Endothelial cell of hepatic sinusoid (primary cell): Measurements from ENCODE around the gene RNF25.

ENCODE experiments used
- in situ Hi-C: cut with HindIII; loops from 2 replicates; pipeline ENCODE4 v1.10.0; 2017; ENCODE audit warnings: low sequenced_read_pairs

RNF25 gene

DNA sequence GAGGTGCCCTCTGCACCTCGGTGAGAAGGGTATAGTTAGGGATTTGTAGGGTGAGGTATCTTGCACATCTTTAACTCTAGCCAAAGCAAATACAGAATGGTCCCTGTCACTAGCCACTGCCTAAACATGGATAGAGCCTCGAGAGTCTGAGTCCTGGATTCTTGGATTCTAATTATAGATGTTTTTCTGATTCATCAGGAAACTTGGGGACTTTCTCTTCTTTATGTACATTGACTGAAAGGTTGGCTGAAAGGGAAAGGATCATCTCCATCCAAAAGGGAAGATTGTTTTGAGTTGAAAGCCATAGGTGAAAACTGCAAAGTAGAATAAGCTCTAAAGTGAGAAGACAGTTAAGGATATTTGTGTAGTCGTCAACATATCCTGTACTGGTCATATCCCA is 8.3 kb upstream of the RNF25 start:
- in situ Hi-C loops: no loop called here

DNA sequence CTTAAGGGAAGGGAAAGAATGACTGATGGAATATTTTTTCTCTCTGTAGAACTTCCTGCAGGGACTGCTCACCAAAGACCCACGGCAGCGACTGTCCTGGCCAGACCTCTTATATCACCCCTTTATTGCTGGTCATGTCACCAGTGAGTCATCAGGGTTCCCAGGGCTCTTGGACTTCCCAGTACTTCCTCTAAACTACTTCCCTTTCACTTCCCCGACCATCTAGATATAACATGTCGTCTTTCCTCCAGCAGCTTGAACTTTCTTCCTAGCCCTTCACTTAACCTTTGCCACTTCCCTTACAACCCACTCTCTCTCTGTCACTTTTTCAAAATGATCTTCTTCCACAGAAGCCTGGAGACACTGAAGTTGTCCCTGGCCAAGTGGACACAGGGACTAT is 7.3 kb upstream of the RNF25 start:
- in situ Hi-C loops: no loop called here

DNA sequence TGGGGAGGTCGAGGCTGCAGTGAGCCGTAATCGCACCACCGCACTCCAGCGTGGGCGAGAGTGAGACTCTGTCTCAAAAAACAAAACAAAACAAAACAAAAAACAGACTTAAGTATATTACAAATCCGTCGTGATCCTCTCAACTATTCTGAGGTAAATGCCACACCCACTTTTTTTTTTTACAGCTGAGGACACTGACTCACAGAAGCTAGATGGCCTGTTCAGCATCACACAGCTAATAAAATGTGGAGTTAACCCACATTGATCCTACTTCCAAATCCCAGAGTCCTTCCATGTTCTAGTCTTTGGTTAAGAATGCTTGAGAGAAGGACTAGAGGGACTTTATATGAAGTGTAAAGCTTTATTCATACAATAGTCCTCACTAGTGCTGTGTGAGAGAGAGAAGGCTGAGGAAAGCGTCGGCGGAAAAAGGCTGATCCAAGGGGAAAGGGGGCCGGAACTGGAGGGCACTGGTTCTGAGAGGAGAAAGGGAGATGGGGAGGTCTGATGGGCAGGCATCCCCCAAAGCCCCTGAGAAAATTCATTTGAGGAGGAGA is 627 bp downstream of the RNF25 start:
- in situ Hi-C loops: no loop called here

DNA sequence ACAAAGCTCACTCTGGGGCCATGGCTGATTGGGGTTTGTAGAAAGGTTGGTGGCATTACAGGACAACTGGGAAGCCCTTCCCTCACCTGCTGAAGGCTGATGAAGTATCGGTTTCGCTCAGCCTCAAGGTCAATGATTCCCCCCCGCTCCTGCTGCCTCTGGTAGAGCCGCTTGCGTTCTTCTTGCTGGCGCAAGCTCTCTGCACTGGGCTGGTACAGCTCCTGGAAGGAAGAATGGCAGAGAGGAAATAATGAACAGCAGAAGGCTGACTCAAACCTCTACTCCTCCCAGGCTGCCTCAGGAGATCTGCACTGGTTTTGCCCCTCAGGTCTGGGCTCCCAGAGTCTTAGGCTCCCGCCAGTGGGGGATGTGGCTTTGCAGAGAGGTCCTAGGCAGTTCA is 7.1 kb downstream of the RNF25 start:
- in situ Hi-C loops: no loop called here

DNA sequence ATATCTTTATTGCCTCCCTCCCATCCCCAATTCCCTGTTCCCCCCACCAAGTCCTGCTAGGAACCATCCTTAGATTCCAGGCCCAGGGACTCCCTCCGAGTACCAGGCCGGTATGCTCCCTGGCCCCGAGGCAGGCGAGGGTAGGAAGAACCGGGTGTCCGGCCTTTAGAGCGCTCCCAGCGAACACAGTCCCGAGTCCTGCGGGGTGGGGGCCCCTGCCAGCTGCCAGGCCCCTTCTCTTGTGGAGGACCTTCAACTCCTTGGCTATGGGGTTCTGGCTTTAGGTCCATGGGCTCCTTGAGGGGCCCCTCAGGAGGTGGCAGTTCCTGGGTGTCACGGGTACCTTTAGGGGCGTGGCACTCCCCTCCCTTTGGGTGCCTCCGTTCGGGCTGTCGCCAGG is 7.9 kb downstream of the RNF25 start:
- in situ Hi-C loops: no loop called here

DNA sequence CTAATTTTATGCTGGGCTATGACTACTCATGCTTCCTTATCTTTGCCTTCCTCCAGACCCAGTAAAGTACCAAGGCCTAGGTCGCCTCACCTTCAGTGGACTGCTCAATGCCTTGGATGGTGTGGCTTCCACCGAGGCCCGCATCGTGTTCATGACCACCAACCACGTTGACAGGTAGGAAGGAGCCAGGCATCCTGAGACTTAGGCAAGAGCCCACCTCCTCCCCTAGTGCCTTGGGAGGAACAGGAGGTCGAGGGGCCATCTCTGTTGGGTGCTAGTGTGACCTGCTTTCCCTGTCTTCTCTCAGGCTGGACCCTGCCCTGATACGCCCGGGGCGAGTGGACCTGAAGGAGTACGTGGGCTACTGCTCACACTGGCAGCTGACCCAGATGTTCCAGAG is 9.0 kb downstream of the RNF25 start:
- in situ Hi-C loops: no loop called here

DNA sequence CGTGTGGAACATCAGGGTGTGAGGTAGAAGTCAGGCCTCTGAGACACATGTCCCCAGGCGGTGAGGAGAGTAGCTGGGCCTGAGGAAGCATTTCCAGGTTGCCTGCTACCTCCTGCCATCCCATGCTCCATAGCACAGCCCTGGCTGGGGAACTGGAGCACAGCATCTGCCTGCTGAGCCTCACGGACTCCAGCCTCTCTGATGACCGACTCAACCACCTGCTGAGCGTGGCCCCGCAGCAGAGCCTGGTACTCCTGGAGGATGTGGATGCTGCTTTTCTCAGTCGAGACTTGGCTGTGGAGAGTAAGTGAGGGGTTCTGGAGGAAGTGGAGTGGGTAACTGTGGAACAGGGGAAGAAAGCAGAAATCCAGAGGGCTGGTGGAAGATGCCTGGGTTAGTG is 9.4 kb downstream of the RNF25 start:
- in situ Hi-C loops: no loop called here

DNA sequence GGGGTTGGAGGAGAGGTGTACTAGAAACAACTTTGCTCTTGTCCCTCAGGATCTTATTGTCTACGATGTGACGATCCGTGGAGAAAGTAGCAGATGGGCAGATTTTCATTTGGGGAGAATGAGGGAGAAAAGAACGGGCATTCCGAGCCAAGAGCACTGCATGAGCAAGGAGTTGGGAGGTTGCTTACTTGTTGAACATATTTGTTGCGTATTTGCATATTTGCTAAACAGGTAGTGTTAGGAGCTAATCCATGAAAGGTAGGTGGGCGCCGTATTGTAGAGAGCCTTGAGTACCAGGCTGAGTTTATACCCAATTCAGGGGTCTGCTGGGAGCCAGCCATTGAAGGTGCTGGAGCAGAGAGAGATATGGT is 11.8 kb downstream of the RNF25 start:
- in situ Hi-C loops: loop anchor here (5.0 kb wide), 2 partner anchors 42 to 93 kb away; partner anchors contain the start of genes CNOT9 and USP37

DNA sequence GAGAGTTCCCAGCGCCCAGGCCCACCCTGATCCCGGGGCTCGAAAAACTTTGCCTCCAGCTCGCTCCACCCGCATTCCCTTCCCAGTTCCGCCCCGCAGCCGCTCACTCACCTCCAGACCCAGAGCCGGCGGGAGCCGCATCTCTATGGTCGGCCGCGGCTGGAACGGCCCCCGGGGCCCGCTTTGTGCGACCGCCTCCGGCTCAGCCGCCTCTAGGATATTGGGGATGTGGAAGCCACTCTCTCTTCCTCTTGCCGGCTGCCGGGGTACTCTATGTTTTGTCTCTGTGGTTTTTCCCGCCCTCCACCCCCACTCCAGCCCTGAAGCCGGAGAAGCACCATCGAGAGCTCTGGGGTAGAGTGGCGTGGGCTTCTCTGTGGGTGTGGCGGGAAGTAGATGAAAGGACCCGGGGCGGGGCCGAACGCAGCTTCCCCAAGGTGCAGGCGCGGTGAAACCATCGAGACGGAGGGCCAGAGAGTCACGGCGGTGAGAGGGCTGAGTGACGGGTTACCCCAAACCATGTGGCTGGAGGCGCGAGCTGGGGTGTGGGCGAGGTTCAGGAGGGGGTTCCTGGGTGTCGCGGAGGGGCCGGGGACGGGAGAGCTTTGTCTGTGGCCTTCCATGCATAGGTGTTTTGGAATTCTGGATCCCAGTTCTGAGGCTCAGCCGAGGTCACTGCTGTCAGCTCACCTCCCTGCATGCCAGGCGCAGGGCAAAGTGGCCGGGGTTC is 12.4 kb downstream of the RNF25 start, which contains the start of the genes BCS1L and ZNF142:
BCS1L (plus strand) TSS at position 426 of the 730 bp plus-strand sequence. CDS start 1,305 bp downstream, outside the sequence.
ZNF142 (minus strand) TSS at position 366 of the 730 bp plus-strand sequence. CDS start 3,194 bp downstream, outside the sequence.
- in situ Hi-C loops: loop anchor here (5.0 kb wide), 2 partner anchors 43 to 92 kb away; partner anchors contain the start of genes CNOT9 and USP37

DNA sequence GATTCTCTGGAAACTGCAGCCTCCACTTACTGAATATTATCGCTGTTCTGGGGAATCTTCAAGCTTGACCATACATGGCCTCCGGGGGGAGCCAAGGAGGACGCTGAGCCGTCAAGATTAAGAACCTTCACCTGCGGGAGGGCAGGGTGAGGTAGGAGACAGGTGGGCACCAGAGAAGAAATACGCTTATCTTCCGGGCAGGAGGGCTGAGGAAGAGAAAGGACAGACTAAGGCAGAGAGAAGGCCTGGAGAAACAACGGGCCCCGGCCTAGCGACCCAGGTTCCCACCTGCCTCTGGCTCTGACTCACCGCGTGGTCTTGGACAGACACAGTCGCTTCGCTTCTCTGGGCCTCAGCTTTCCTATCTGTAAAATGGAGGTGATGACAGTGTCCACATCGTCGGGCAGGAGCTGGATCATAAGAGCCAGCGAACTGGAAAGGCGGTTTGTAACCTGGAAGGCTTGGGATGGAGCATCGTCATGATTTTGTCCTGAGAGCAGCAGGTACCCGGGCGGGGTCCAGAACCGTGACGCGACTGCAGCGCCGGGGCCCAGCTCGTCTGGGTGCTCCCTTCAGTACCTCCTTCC is 13.0 kb downstream of the RNF25 start:
- in situ Hi-C loops: loop anchor here (5.0 kb wide), 2 partner anchors 44 to 91 kb away; partner anchors contain the start of genes CNOT9 and USP37

DNA sequence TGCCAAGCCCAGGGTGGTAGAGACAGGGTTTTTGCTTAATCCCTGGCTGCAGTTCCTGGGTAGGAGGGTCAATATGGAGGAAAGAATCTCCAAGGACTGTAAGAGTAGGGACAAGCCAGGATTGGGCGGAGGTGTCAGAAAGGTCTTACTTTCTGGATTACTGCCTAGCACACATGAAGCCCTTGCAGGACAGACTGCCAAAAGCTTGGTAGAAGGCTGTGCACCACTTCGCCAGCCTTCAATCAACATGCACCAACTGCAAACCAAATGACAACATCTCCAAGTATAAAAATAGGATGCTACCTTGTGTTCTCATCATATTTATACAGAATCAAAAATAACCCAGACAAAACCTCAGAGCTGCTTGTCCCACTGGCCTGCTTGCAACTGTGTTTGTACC is 16.1 kb downstream of the RNF25 start:
- in situ Hi-C loops: loop anchor here (5.0 kb wide), 2 partner anchors 47 to 88 kb away; partner anchors contain the start of genes CNOT9 and USP37

DNA sequence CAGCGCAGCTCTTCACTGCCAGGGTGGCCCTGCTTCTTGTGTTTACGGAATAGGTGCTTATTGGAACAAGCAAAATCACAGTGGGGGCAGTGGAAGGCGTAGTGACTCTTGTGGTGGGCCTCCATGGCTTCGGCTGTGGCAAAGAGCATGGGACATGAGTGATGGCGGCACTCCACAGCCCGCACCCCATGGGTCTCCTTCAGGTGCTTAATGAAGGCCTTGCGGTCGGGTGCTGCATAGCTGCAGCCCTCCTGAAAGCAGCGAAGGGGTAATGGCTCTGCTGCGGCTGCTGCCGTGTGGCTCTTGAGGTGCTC is 23.1 kb downstream of the RNF25 start:
- in situ Hi-C loops: no loop called here

DNA sequence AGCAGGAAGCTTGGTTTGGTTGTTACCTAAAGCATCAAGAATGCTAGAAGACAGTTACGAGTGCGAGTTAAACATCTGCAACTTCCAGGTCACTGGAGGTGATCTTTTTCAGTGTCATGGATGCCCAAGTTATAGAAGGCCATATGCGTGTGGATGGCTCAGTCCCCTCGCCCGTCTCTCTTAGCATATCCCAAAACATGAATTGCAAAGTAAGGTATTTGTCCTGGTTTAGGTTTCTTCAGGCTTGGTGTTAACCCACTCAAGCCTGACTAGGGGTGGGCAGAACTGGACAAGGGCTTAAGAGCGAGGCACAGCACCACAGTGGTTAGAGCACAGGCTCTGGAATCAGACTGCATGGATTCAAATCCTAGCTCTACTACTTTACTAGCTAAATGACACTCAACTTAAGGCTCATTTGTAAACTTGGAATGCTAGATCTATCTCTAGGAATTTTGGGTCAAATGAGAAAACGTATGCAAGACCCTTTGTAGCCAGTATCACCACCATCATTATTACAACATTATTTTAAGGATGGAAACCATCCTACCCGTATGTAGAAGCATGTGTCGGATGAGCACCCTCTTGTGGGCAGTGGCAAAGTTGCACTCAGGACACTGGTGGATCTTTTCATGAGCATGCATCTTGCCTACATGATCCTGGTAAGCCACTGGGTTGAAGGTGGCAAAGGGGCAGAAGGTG is 23.6 kb downstream of the RNF25 start:
- in situ Hi-C loops: no loop called here

DNA sequence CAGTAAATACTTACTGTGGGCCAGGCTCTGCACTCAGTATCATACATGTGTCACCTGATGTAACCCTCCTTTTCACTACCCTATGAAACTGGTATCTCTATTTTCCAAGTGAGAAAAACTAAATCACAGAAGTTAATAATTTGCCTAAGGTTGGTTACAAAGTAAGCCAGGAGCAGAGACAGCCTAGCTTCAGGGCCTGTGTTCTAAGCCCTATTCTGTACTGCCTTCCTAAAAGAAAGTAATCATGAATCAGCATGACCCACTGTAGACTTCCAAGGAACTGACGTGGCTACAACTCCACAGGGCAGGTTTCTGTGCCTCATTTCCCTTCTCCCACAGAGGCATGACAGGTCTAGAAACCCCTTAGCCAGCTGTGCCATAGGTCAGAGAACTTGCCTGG is 26.7 kb downstream of the RNF25 start:
- in situ Hi-C loops: no loop called here

DNA sequence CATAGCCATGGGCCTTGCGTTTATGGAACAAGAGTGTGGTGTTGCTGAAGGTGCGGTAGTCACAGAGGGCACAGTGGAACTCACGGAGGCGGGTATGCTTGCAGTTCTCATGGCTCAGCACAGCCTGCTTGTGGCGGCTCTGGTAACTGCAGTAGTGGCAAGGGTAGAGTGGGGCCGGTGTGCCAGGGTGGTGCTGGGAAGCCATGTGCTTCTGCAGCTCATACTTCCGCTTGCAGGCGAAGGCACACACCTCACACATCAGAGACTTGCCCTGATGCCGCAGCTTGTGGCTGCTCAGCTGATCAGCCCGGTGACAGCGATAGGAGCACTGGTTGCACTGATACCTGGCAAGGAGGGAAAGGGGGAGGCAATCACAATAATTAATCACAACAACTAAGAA is 27.1 kb downstream of the RNF25 start:
- in situ Hi-C loops: no loop called here

DNA sequence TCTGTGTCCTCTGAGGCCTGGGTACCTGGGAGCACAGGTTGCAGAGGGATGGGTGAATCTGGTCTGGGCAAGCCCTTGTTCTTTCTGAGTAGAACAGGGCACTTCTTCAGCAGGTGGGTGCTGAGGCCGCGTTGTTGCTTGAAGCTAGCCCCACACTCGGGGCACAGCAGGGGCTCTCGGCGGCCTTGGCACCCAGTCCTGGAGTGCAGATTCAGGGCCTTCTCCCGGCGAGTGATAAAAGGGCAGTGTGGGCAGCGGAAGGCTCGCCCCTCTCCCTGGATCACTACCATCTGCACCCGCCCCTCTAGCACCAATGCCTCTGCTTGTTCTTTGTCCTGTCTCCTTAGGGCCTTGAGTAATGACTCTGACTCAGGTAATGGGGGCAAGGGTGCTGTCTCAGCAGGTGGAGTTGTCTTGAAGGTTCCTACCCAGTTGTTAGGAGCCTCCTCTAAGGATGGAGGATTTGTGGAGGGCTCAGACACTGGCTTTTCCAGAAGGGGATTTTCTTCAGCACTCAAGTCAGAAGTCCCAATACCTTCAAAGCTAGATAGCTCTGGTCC is 28.0 kb downstream of the RNF25 start:
- in situ Hi-C loops: no loop called here

DNA sequence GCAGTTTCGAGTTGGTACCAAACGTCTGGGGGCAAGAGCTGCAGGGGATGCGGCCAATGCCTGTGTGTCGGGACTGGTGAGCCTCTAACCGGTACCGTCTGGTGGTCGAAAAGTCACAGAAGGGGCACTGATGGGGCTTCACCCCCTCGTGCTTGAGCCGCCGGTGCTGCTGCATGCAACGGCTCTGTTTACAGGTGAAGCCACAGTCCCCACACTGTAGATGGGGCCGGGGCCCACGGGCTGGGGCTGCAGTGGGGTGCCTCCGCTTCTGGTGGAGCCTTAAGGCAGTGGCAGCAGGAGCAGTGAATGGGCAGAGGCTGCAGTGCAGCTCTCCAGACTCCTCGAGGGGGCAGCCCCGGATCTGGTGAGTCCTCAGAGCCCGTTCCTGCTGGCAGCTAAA is 29.0 kb downstream of the RNF25 start:
- in situ Hi-C loops: no loop called here

DNA sequence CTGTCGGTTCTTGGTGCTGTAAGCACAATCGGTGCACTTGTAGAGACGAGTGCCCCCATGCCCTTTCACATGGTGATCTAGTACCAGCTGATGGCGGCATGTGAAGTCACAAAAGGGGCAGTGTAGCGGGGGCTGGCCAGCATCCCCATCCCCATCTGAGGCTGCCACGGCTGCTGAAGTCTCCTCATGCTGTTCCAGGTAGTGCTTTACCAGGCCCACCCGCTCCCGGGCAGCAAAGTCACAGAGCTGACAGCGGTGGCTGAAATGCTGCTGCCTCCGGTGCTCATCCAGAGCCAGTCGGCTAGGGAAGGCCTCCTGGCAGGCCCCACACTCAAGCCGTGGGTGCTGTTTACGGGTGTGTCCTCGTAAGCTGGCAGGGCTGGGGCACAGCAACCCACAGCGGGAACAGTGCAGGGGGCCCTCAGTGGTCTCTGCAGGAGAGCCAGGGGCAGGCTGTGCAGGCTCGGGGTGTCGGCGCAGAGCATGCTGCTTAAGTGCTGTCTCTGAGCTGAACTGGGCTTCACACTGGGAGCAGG is 29.6 kb downstream of the RNF25 start:
- in situ Hi-C loops: no loop called here

DNA sequence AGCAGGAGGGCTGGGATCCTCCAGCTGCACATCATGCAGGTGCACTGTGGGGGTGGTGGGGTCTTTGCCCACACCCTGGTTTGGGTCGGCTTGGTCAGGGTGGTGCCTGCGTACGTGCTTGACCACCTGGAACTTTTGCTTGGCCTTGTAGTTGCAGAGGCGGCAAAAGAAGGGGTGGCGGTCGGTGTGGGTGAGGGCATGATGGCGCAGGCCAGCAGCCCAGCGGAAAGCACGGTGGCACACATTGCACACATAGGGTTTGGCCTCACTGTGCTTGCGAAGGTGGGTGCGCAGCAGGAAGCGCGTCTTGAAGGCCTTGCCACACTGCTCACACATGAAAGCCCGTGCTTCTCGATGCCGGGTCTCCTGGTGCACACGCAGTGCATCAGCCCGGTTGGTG is 33.4 kb downstream of the RNF25 start:
- in situ Hi-C loops: no loop called here

DNA sequence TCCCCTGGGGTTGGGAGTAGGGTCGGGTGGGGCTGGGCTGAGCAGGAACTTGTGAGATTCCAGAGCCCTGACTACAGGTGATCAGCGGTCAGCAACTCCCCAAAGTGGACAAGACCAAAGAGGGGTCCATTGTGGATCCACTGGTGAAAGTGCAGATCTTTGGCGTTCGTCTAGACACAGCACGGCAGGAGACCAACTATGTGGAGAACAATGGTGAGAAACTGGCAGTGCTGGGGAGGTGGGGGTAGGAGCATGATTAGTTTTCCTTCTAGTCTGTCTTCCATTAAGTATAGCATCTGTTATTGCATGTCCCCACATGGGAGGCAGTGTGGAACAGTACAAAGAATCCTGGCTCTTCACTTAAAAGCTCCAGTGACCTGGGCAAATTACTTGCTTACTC is 36.1 kb downstream of the RNF25 start:
- in situ Hi-C loops: no loop called here

DNA sequence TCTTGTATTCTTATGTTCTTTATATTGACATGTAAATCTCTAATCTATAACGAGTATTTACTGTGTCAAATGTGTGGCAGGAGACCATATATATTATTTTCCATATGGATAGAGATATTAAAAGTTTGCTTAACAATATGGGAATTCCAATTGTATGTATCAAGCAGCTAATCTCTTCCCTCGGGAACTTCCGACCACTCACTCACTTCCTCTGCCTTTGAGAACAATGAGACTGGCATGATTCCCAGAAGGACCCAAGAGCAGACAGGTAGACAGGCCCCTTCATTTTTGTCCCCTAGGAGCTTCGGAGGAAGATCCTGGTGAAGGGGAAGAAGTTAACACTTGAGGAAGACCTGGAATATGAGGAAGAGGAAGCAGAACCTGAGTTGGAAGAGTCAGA is 40.0 kb downstream of the RNF25 start:
- in situ Hi-C loops: no loop called here
